ENCODE measurements around the gene LGALS14.

- no peak for TF ChIP-seq CTCF (conservative IDR thresholded peaks at IDR 0.05; ENCODE audit: low read depth, low read length)
- TF ChIP-seq EZH2 (IDR thresholded peaks at IDR 0.05; ENCODE audit: low read length, unreplicated experiment), result no peak
Measured at GRCh38 chr19:39740395-39740794, 36.1 kb downstream of the LGALS14 start.

Data from PC-3 (cell line).